Common myeloid progenitor, CD34-positive (primary cell): ENCODE results near the gene GNG4.

ENCODE experiments used
- CTCF ChIA-PET: fragments of 350-600 bp; sonication (Branson Sonifier 250); formaldehyde crosslinking; loops from one replicate; lab custom pipeline; 2021; ENCODE audit warnings: antibody characterized with exemption; lab: Charles Lee
- POLR2A ChIA-PET: fragments of 350-600 bp; sonication (Branson Sonifier 250); formaldehyde crosslinking; loops from one replicate; lab custom pipeline; 2021; ENCODE audit warnings: antibody characterized with exemption; lab: Charles Lee
- DNase-seq, 3 donors: peaks; one replicate each; pipeline versions ENCODE4 v3.0.0 to v3.0.0-alpha.2; 2013
- H3K27ac ChIP-seq, 2 experiments: 1 replicate in 1 of 2; 2 replicates in 1 of 2; pipeline ENCODE4 v1.7.0; 2013; ENCODE audit warnings: inconsistent platforms in 2 of 2, low read length in 2 of 2, mild to moderate bottlenecking in 2 of 2, low read depth in 1 of 2, moderate library complexity in 1 of 2; ENCODE audit not compliant: severe bottlenecking in 2 of 2, insufficient read depth in 1 of 2, poor library complexity in 1 of 2
- H3K27me3 ChIP-seq, 5 experiments: replicated peaks in 2 of 5; 1 replicate in 3 of 5; 2 replicates in 2 of 5; pipeline versions ENCODE4 v1.6.1 to v1.7.0; 2013; ENCODE audit warnings: low read length in 4 of 5, mild to moderate bottlenecking in 2 of 5, moderate library complexity in 2 of 5, inconsistent platforms in 1 of 5; ENCODE audit not compliant: insufficient read depth in 5 of 5, control insufficient read depth in 4 of 5
- H3K36me3 ChIP-seq, 4 experiments: 1 replicate in 2 of 4; 2 replicates in 2 of 4; pipeline versions ENCODE4 v1.6.1 to v1.7.0; 2013; ENCODE audit warnings: low read length in 3 of 4, control low read depth in 1 of 4, mild to moderate bottlenecking in 1 of 4; ENCODE audit not compliant: control insufficient read depth in 4 of 4, insufficient read depth in 4 of 4
- H3K4me1 ChIP-seq, 4 experiments: 1 replicate in 3 of 4; 2 replicates in 1 of 4; pipeline versions ENCODE4 v1.6.1 to v1.7.1; 2013; ENCODE audit warnings: low read length in 3 of 4, mild to moderate bottlenecking in 3 of 4, control low read depth in 1 of 4, inconsistent platforms in 1 of 4, moderate library complexity in 1 of 4; ENCODE audit not compliant: control insufficient read depth in 4 of 4, insufficient read depth in 4 of 4; ENCODE audit errors: control extremely low read depth in 1 of 4
- H3K4me3 ChIP-seq, 7 experiments: 1 replicate in 4 of 7; 2 replicates in 3 of 7; pipeline versions ENCODE4 v1.5.1 to v1.7.0; 2013; ENCODE audit warnings: mild to moderate bottlenecking in 7 of 7, low read length in 6 of 7, moderate library complexity in 6 of 7, inconsistent platforms in 2 of 7, low read depth in 2 of 7, control low read depth in 1 of 7; ENCODE audit not compliant: insufficient read depth in 4 of 7, control insufficient read depth in 1 of 7; ENCODE audit errors: extremely low read depth in 1 of 7
- H3K9me3 ChIP-seq, 5 experiments: 1 replicate in 4 of 5; 2 replicates in 1 of 5; pipeline versions ENCODE4 v1.6.1 to v1.7.1; 2013; ENCODE audit warnings: low read length in 4 of 5, mild to moderate bottlenecking in 2 of 5, inconsistent platforms in 1 of 5, low read depth in 1 of 5, moderate library complexity in 1 of 5; ENCODE audit not compliant: control insufficient read depth in 4 of 5, insufficient read depth in 2 of 5; ENCODE audit errors: control extremely low read depth in 1 of 5
- WGBS: methylation state at CpG from one replicate; pipeline ENCODE4 v1.1.5; 2013; ENCODE audit not compliant: insufficient coverage; 5-methylcytosine and 5-hydroxymethylcytosine counted together

Gene GNG4

DNA sequence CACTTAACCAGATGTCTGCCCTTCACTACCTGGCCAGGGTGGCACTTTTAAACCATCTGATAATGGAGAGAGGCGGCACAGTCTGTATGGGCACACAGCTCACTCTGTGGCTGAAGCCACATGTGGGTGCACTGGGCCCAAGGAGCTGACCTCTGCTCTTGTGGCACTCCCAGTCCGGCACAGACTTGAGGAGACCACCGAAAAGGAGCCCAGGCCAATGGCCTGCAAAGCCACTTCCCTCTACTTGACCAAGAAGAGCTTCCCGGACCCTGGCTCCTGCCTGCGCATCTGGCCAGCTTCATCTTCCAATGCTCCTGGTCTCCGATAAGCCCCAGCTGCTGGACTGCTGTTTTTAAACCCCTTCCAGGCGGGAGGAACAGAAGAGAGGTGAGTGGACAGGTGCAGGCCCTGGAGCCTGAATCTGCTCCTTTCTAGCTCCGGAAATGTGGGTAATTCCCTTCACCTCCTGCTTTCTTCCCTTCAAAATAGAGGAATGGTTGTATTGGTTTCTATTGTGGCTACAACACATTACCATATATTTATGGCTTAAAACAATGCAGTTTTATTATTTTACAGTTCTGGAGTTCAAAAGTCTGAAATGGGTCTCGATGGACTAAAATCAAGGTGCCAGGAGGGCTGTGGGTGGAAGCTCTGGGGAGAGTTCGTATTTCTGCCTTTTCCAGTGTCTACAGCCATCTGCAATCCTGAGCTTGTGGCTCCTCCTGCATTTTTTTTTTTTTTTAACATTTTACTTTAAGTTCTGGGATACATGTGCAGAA is 11.6 kb downstream of the GNG4 start:
- no peak overlapping the region for H3K4me3 ChIP-seq
- DNase-seq = no peak
- POLR2A ChIA-PET = interaction anchor here (0.6 kb wide), 1 partner anchor 33 kb away, joined by 4 read pairs; no protein-coding TSS in a partner anchor

DNA sequence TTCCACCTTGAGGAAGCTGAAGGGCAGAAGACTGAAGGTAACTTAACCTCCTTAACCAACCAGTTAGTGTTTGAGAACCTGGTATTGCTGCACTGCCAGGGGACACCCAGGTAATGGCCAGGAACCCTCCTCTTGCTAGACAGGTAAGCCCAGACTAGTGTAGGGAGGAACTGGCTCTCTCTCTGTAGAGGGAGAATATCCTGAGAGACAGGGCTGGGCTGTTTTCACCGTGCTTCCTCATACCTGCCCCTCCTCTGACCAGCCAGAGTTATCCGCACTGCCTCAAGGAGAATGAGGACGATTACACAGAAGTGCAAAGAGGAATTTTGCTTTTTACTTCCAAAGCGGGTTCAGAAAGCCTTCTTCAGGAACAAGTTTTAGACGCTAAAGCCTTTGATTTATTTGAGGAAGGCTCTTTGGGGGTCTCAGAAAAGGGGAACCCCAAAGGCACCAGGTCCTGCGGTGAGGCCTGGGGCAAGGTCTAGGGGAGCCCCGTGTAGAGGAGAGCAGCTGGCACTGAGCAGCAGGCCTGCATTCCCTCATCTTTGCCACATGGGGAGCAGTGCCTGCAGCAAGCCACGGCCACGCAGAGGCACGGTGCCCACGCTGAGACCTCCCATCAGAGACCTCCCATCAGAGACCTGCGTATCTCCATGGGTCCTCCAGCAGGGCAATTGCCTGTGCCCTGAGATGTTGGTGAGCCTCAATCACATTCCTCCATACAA is 13.5 kb downstream of the GNG4 start:
- Histone ChIP-seq H3K36me3 (no peaks in the 10 kb centered on the region), H3K4me3 (no peak overlapping the region), H3K27me3 (peaks cover 0 to 2% (median 0%) of the 10 kb centered on the region in 5 experiments), H3K4me1 (peaks cover 0 to 13% (median 10%) of the 10 kb centered on the region in 4 experiments), H3K27ac (no peak overlapping the region), H3K9me3 (no peaks in the 10 kb centered on the region)
- ChIA-PET POLR2A (no interaction called here), CTCF (no interaction called here)
- WGBS = 66% methylated on average over 10 of the region's 12 CpGs
- peak in 2 of 3 donors; percentile 29 to 53 for DNase-seq

More for the DNA sequence above, 11.6 kb downstream of the GNG4 start:
- Histone ChIP-seq H3K9me3 (no peaks in the 10 kb centered on the region), H3K36me3 (no peaks in the 10 kb centered on the region), H3K4me1 (peaks cover 2 to 23% (median 20%) of the 10 kb centered on the region in 4 experiments), H3K27ac (no peak overlapping the region), H3K27me3 (peaks cover 0 to 2% (median 0%) of the 10 kb centered on the region in 5 experiments)
- WGBS = 100% methylated on average over 6 of the region's 10 CpGs
- CTCF ChIA-PET = interaction anchor here (0.7 to 1.0 kb wide), 2 partner anchors 37 to 103 kb away, joined by 3 read pairs; no protein-coding TSS in a partner anchor

DNA sequence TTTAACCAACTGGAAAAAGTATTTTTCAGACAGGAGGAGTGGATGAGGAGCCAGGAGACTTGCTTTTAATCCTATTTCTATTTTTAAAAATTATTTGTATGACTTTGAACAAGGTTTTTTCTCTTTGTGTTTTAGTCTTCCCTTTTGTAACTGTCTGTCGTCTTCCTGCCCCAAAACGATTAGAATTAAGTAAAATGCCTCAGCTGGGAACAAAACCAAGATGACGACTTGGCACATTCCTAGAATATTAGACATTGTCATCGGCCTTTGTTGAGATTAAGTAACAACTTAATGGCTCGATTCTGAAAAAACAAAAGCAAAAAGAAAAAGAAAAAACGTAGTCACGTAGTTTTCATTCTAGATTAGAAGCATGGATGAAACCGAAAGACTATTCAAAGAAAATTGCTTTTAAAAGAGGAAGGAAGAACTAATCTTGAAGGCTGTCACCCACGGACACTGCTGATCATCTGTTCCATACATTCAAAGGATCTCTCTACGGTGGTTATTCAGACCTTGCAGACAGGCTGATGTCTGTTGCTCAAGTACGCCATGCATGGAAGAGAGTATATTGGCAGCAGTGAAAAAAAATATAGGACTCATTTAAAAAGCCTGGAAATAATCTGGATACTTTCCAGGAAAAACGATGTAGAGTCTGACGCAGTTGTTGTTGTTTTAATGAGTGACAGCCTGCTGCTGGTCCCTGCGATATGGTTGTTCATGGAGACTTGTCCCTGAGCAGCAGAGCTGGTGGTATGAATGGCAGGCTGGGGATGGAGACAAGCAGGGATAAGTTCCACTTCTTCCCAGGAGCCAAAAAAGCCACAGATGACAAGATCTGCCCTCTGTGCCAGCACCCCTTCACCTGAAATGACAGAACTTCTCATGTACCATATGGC is 16.8 kb downstream of the GNG4 start:
- ChIA-PET CTCF (no interaction called here), POLR2A (interaction anchor here (0.5 kb wide), 1 partner anchor 65 kb away, joined by 4 read pairs; no protein-coding TSS in a partner anchor)
- Histone ChIP-seq H3K27ac (no peak overlapping the region), H3K36me3 (no peaks in the 10 kb centered on the region), H3K27me3 (no peaks in the 10 kb centered on the region), H3K4me3 (peak overlapping the region in 3 of 7 experiments; percentile 10 to 58 (median 31)), H3K4me1 (peaks cover 0 to 13% (median 9%) of the 10 kb centered on the region in 4 experiments), H3K9me3 (no peaks in the 10 kb centered on the region)
- DNase-seq = peak in 2 of 3 donors; percentile 51 to 59
- 61% methylated on average over 10 of the region's 14 CpGs for WGBS

DNA sequence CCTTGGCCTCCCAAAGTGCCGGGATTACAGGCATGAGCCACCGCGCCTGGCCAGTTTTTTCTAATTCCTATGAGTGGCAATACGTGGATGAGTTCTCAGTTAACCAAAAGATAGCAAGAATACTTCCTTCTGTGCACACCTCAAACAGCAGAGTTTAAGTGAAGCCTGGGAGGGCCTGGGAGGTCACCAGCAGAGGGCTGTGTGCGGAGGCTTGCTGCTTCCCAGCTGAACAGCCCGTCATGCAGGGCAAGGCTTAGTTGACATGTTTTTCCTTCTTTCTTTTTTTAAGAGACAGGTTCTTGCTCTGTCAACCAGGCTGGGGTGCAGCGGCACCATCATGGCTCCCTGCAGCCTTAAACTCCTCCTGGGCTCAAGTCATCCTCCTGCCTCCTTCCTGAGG is 17.8 kb downstream of the GNG4 start:
- 92% methylated on average over 6 of the region's 7 CpGs for WGBS
- Histone ChIP-seq H3K27me3 (no peaks in the 10 kb centered on the region), H3K4me1 (peaks cover 0 to 13% (median 9%) of the 10 kb centered on the region in 4 experiments), H3K27ac (no peak overlapping the region), H3K9me3 (no peaks in the 10 kb centered on the region), H3K4me3 (no peak overlapping the region), H3K36me3 (no peaks in the 10 kb centered on the region)
- ChIA-PET CTCF (no interaction called here), POLR2A (interaction anchor here (0.6 kb wide), 1 partner anchor 10 kb away, joined by 6 read pairs; no protein-coding TSS in a partner anchor)
- no peak for DNase-seq

DNA sequence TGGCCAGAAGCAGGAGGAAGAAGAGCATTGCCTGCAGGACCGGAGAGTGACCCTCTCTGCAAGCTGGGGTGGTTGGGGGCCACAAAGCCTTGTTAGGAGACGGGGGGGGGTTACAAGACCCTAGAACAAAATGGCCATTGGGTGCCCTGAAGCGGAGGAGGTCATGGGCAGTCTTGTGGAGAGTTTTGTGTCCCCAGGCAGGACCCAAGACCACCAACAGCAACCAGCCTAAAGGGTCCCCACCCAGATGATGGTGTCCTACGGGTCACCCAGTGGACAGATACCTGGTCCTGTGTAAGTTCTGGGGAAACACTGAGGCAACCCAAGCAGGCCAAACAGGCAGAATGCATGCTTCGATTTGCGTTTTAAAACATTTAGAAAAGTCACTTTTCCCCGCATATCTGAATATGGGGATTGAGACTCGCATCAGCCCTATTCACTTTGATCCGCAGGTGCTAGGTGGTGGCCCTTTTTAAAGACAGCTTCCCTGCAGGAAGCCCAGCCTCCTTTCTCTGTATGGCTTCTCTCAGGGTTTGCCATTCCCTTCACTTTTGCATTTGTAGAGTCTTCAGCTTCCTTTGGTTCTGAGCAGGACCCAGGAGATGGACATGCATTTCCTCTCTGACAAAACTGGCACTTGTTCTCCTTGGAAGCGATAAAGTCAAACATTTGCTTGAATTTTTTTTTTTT is 21.1 kb downstream of the GNG4 start:
- H3K36me3 ChIP-seq = no peaks in the 10 kb centered on the region
- no peak overlapping the region for H3K27ac ChIP-seq
- DNase-seq = no peak
- H3K27me3 ChIP-seq = peaks cover 0 to 2% (median 0%) of the 10 kb centered on the region in 5 experiments
- CTCF ChIA-PET = no interaction called here
- POLR2A ChIA-PET = no interaction called here
- no peaks in the 10 kb centered on the region for H3K9me3 ChIP-seq
- WGBS = over 99% methylated on average over 8 of the region's 10 CpGs
- H3K4me3 ChIP-seq = no peak overlapping the region
- peaks cover 0 to 22% (median 13%) of the 10 kb centered on the region in 4 experiments for H3K4me1 ChIP-seq

DNA sequence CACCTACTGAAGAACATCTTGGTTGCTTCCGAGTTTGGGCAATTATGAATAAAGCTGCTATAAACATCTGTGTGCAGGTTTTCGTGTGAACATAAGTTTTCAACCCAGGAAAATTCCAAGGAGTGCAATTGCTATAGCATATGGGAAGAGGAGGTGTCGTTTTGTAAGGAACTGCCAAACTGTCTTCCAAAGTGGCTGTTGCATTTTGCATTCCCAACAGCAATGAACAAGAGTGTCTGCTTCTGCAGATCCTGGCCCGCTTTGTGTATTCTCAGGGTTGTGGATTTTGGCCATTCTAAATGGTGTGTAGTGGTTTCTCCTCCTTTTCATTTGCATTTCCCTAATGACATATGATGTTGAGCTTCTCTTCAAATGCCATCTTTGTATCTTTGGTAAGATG is 23.8 kb downstream of the GNG4 start:
- Histone ChIP-seq H3K27me3 (peaks cover 0 to 4% (median 0%) of the 10 kb centered on the region in 5 experiments), H3K4me1 (peaks cover 0 to 13% (median 4%) of the 10 kb centered on the region in 4 experiments), H3K9me3 (no peaks in the 10 kb centered on the region), H3K36me3 (no peaks in the 10 kb centered on the region), H3K4me3 (no peak overlapping the region), H3K27ac (no peak overlapping the region)
- CTCF ChIA-PET = no interaction called here
- no peak for DNase-seq
- POLR2A ChIA-PET = interaction anchor here (0.6 kb wide), 1 partner anchor 298 kb away, joined by 3 read pairs; the partner anchor contains the start of gene ARID4B
- WGBS = 100% methylated on average over 2 of the region's 4 CpGs
